Activated CD8-positive, alpha-beta T cell treated with anti-CD3 and anti-CD28 coated beads for 36 hours (primary cell): ENCODE results near the gene GATAD2A. TPM values are rescaled to one million over a fixed set of nuclear protein-coding genes. Genes with fewer than 3 reads are reported as not detected.

Source experiments
- ATAC-seq: fragments of 200-7000 bp; cut with Tn5 transposase; one replicate; pipeline ENCODE4 v1.10.0; 2021; ENCODE audit warnings: mild to moderate bottlenecking, moderate library complexity
- CTCF ChIA-PET: fragments of 350-600 bp; sonication (Branson Sonifier 250); formaldehyde crosslinking; loops from one replicate; lab custom pipeline; 2021; ENCODE audit warnings: antibody characterized with exemption; lab: Charles Lee
- POLR2A ChIA-PET: fragments of 350-600 bp; sonication (Branson Sonifier 250); formaldehyde crosslinking; loops from one replicate; lab custom pipeline; 2021; ENCODE audit warnings: antibody characterized with exemption; lab: Charles Lee
- DNase-seq: peaks from one replicate; pipeline ENCODE4 v3.0.0-alpha.2; 2020
- H3K27ac Mint-ChIP-seq: one replicate; pipeline ENCODE4 v1.8.0; 2021; ENCODE audit warnings: mild to moderate bottlenecking, mixed read lengths
- H3K27me3 Mint-ChIP-seq: one replicate; pipeline ENCODE4 v1.8.0; 2021; ENCODE audit warnings: mixed read lengths
- H3K36me3 Mint-ChIP-seq: one replicate; pipeline ENCODE4 v1.8.0; 2021; ENCODE audit warnings: low read depth, mixed read lengths
- H3K4me1 Mint-ChIP-seq: one replicate; pipeline ENCODE4 v1.8.0; 2021; ENCODE audit warnings: low read depth, mixed read lengths
- H3K4me3 Mint-ChIP-seq: one replicate; pipeline ENCODE4 v1.8.0; 2021; ENCODE audit warnings: mild to moderate bottlenecking, moderate library complexity, mixed read lengths
- H3K9me3 Mint-ChIP-seq: one replicate; pipeline ENCODE4 v1.8.0; 2021; ENCODE audit warnings: mixed read lengths
- intact Hi-C: fragments of 100-400 bp; cut with micrococcal nuclease; formaldehyde crosslinking; loops from one replicate; pipeline ENCODE4 v1.10.0; 2022
- total RNA-seq, 2 experiments: library from RNA; stranded (reverse); gene quantifications; one replicate each; pipeline ENCODE4 v1.2.3, GENCODE V29; 2021
- TF ChIP-seq, protein P1 (sequence below): fragments of 200-600 bp; IDR thresholded peaks from one replicate; pipeline ENCODE4 v1.8.0; 2022; ENCODE audit warnings: antibody characterized with exemption, mild to moderate bottlenecking

The GATAD2A gene
- total RNA-seq, 2 experiments from 2014 or later = 132 to 136 TPM

DNA sequence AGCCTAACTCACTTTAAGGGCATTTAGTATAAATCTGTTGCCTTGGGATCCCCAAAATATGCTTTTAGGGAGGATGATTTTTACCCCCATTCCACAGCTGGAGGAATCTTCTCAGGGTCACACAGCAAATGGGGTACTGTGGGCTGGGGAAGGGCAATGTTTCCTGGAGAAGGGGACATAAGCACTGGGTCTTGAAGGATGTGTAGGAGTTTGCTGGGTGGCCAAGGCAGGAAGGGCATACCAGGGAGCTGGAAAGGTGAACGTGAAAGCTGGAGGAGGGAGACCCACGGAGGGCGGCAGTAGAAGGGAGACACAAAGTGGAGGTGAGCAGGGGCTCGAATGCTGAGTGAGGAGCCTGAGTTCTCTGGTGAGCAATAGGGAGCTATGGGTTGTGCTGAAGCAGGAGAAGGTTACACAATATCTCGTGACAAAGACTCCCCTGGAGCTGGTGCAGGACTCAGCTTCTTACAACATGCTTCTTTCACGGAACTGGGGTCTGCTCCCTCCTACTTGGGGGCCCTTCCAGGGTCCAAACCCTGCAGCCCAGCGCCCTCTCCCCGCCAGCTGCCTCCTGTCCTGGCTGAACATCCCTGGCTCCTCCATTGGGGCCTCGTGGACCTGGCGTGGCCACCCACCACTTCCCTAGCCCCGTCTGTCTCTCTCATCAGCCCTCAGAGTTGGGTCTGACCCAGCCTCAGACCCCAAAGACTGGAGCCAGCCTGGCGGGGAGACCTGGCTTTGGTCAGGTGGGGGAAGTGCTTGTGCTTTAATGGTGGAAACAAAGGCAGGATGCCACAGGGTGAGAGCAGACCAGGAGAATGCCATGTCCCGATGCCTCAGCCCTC lies 143.7 kb downstream of the GATAD2A start:
- H3K4me1 Mint-ChIP-seq = no peaks in the 10 kb centered on the region
- H3K9me3 Mint-ChIP-seq = peaks cover 2% of the 10 kb centered on the region
- ChIA-PET POLR2A (interaction anchor here (0.9 to 1.3 kb wide), 4 partner anchors 16 to 131 kb away, joined by 3 to 4 read pairs (median 3); no protein-coding TSS in a partner anchor), CTCF (interaction anchor here (3.9 kb wide), 1 partner anchor 17 kb away, joined by 18 read pairs; no protein-coding TSS in a partner anchor)
- no peaks in the 10 kb centered on the region for H3K27me3 Mint-ChIP-seq
- ATAC-seq (no peak), DNase-seq (no peak)
- intact Hi-C loops = no loop called here
- no peak overlapping the region for H3K4me3 Mint-ChIP-seq
- no peak overlapping the region for H3K27ac Mint-ChIP-seq
- TF ChIP-seq, protein P1, sequence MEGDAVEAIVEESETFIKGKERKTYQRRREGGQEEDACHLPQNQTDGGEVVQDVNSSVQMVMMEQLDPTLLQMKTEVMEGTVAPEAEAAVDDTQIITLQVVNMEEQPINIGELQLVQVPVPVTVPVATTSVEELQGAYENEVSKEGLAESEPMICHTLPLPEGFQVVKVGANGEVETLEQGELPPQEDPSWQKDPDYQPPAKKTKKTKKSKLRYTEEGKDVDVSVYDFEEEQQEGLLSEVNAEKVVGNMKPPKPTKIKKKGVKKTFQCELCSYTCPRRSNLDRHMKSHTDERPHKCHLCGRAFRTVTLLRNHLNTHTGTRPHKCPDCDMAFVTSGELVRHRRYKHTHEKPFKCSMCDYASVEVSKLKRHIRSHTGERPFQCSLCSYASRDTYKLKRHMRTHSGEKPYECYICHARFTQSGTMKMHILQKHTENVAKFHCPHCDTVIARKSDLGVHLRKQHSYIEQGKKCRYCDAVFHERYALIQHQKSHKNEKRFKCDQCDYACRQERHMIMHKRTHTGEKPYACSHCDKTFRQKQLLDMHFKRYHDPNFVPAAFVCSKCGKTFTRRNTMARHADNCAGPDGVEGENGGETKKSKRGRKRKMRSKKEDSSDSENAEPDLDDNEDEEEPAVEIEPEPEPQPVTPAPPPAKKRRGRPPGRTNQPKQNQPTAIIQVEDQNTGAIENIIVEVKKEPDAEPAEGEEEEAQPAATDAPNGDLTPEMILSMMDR = no peak
- H3K36me3 Mint-ChIP-seq = no peaks in the 10 kb centered on the region

DNA sequence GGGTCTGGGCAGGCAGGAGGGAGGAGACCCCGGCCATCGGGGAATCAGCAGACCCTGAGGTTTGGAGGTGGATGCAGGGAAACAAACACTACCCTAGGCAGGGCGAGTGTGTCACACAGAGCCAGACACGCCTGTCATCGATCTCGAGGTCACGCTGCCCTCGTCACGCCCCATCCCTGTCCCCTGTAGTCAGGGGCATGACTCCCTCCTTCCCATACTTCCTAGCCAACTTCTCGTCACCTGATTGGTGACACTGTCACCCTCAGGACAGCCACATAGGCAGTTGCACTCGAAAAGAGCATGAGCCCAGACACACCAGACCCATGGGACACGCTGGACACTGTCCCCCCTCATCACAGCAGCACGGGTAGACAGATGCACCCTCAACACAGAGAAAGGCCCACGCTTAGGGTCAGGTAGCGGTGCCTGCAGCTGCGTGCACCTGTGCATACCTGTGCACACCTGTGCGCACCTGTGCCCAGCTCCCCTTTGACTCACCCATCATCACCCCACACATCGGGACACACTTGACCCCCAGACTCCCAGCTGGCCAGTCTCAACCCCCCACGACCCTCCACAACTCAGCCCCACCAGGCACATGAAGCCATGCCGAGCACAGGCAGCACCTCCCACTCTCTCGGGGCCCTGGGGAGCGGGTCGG lies 144.5 kb downstream of the GATAD2A start:
- DNase-seq (no peak), ATAC-seq (no peak)
- Mint-ChIP-seq H3K27ac (no peak overlapping the region), H3K4me1 (no peaks in the 10 kb centered on the region), H3K27me3 (no peaks in the 10 kb centered on the region), H3K36me3 (no peaks in the 10 kb centered on the region), H3K4me3 (no peak overlapping the region), H3K9me3 (peaks cover 2% of the 10 kb centered on the region)
- TF ChIP-seq, protein P1 = no peak
- CTCF ChIA-PET = interaction anchor here (0.5 to 9.0 kb wide), 2 partner anchors 18 to 33 kb away, joined by 3 to 111 read pairs; no protein-coding TSS in a partner anchor
- POLR2A ChIA-PET = interaction anchor here (0.9 to 1.0 kb wide), 2 partner anchors 18 to 132 kb away, joined by 3 to 4 read pairs; no protein-coding TSS in a partner anchor
- intact Hi-C loops = no loop called here

DNA sequence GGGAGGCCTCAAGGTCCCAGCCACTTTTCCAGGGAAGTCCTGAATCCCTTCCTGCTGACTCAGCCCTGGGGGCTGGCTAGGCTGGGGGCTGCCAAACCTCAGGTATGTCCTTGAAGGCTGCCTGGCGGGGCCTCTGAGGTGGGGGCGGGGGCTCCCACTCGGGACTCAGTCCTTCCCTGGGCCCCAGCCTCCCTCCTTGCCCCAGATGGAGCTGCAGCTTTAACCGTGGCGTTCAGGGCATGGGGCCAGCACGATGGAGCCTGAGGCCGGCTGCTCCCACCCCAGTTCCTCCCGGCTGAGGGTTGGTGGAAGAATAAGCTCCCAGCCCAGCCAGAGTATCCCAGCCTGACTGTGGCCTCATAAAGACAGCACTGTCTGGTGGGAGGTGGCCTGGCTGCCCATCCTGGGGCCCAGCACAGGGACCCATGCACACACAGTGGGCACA lies 145.0 kb downstream of the GATAD2A start:
- Mint-ChIP-seq H3K27ac (no peak overlapping the region), H3K27me3 (no peaks in the 10 kb centered on the region), H3K9me3 (peaks cover 2% of the 10 kb centered on the region), H3K4me3 (no peak overlapping the region), H3K4me1 (no peaks in the 10 kb centered on the region), H3K36me3 (no peaks in the 10 kb centered on the region)
- CTCF ChIA-PET = interaction anchor here (0.5 to 9.0 kb wide), 3 partner anchors 19 to 33 kb away, joined by 3 to 111 read pairs (median 3); no protein-coding TSS in a partner anchor
- TF ChIP-seq, protein P1 = no peak
- intact Hi-C loops = no loop called here
- POLR2A ChIA-PET = no interaction called here
- ATAC-seq (no peak), DNase-seq (no peak)

DNA sequence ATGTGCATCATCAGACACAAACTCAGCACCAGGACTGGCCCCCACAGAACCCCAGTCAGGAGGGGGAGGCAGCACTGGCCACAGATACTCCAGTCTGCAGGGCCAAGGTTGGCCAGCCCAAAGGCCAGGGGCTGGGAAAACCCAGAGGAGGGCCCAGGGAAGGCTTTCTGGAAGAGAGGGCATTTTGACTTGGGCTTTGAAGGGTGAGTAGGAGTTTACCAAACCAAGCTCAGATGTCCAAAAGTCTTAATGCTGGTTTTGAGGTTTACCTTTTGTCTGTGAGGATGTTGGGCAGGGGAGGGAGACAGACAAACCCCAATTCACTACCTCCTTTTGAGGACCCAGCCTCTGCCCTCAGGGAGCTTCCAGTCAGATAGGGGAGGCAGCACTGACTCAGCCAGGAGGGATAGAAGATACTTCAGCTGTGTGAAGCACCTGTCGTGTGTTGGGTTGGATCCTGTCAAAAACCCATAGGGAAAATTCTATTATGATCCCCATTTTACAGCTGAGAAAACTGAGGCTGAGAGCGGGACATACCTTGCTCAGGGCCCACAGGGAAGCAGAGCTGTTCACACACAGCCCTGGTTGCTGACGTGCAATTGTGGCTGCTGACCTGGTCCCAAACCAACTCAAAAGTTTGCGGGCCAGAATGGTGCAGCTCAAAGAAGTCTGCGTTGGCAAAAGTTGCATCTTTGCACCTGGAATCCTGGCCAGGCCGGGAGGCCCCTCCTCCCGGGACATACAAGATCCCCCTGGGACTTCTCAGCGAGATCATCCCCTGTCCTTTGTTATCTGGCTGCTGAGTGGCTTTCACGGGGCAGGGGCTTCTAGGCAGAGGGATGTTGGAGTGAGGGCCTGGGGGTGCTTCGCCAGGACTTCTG lies 145.7 kb downstream of the GATAD2A start:
- TF ChIP-seq, protein P1 = no peak
- Mint-ChIP-seq H3K27me3 (no peaks in the 10 kb centered on the region), H3K4me1 (no peaks in the 10 kb centered on the region), H3K36me3 (no peaks in the 10 kb centered on the region), H3K27ac (no peak overlapping the region), H3K4me3 (no peak overlapping the region), H3K9me3 (peaks cover 2% of the 10 kb centered on the region)
- CTCF ChIA-PET = interaction anchor here (0.5 to 9.0 kb wide), 7 partner anchors 10 to 255 kb away, joined by 3 to 111 read pairs (median 3); no protein-coding TSS in a partner anchor
- intact Hi-C loops = no loop called here
- DNase-seq = no peak
- POLR2A ChIA-PET = interaction anchor here (0.9 kb wide), 1 partner anchor 12 kb away, joined by 5 read pairs; no protein-coding TSS in a partner anchor
- ATAC-seq = no peak
